Panc1 (cell line): Measurements from ENCODE around the gene TP73. TPM values are rescaled to one million over a fixed set of nuclear protein-coding genes. Genes with fewer than 3 reads are reported as not detected.

Experiments used
- ATAC-seq: fragments of 200-7000 bp; cut with Tn5 transposase; 2 replicates; pipeline ENCODE4 v1.9.1; 2020; ENCODE audit warnings: mild to moderate bottlenecking, moderate library complexity
- BruUV-seq: library from RNA; stranded (reverse); fragments of 400-500 nt; replicated peaks from 2 replicates; lab custom pipeline; 2021; lab: Mats Ljungman, UMichigan
- CTCF ChIA-PET: fragments of 300-600 bp; sonication (Branson Sonifier 250); formaldehyde crosslinking; loops from one replicate; lab custom pipeline; 2022; ENCODE audit warnings: antibody characterized with exemption; lab: Charles Lee
- POLR2A ChIA-PET: fragments of 300-600 bp; sonication (Branson Sonifier 250); formaldehyde crosslinking; loops from one replicate; lab custom pipeline; 2022; ENCODE audit warnings: antibody characterized with exemption; lab: Charles Lee
- DNase-seq: peaks from one replicate; pipeline ENCODE4 v3.0.0-alpha.2; 2010; ENCODE audit warnings: low read depth, low spot score
- H3K27ac ChIP-seq: 2 replicates; pipeline ENCODE4 v1.5.1; 2011; ENCODE audit warnings: mild to moderate bottlenecking, low read length, inconsistent platforms
- H3K27me3 ChIP-seq: fragments of 200-500 bp; sonication (Bioruptor generic); 2 replicates; pipeline ENCODE4 v1.6.0; 2014; ENCODE audit warnings: low read length, inconsistent platforms; ENCODE audit not compliant: control insufficient read depth, insufficient read depth
- H3K36me3 ChIP-seq: fragments of 200-500 bp; sonication (Bioruptor generic); 2 replicates; pipeline ENCODE4 v1.5.1; 2014; ENCODE audit warnings: inconsistent platforms, mild to moderate bottlenecking, low read length, moderate library complexity; ENCODE audit not compliant: control insufficient read depth, insufficient read depth
- H3K4me1 ChIP-seq: 2 replicates; pipeline ENCODE4 v1.5.1; 2011; ENCODE audit warnings: inconsistent platforms, mild to moderate bottlenecking, low read length, moderate library complexity; ENCODE audit not compliant: control insufficient read depth, insufficient read depth
- H3K4me3 ChIP-seq, 2 experiments: 2 replicates each; pipeline ENCODE4 v1.5.1; 2011 to 2012; ENCODE audit warnings: low read depth in 2 of 2, low read length in 2 of 2, mild to moderate bottlenecking in 2 of 2, inconsistent platforms in 1 of 2, moderate library complexity in 1 of 2
- H3K9me3 ChIP-seq: fragments of 200-500 bp; sonication (Bioruptor generic); 2 replicates; pipeline ENCODE4 v1.5.1; 2014; ENCODE audit warnings: low read depth, mild to moderate bottlenecking, inconsistent platforms, low read length, moderate library complexity; ENCODE audit not compliant: control insufficient read depth, insufficient read depth
- CTCF ChIP-seq: fragments of 450-650 bp; IDR thresholded peaks from 2 replicates; pipeline ENCODE4 v1.5.1; 2017; ENCODE audit warnings: mild to moderate bottlenecking
- POLR2AphosphoS5 ChIP-seq: IDR thresholded peaks from 2 replicates; pipeline ENCODE4 v1.6.1; 2012; ENCODE audit warnings: mild to moderate bottlenecking, low read depth, low read length, moderate library complexity
- REST ChIP-seq, 2 experiments: IDR thresholded peaks; 2 replicates each; pipeline ENCODE4 v1.6.1; 2011 to 2012; ENCODE audit warnings: low read depth in 2 of 2, control low read depth in 1 of 2, low read length in 1 of 2, mild to moderate bottlenecking in 1 of 2, moderate library complexity in 1 of 2; ENCODE audit not compliant: insufficient read depth in 1 of 2
- SIN3A ChIP-seq: IDR thresholded peaks from 2 replicates; pipeline ENCODE4 v1.6.1; 2012; ENCODE audit warnings: low read depth, mild to moderate bottlenecking, low read length, moderate library complexity, borderline replicate concordance; ENCODE audit not compliant: insufficient read depth
- TCF7L2 ChIP-seq: IDR thresholded peaks from 2 replicates; pipeline ENCODE4 v1.6.1; 2011; ENCODE audit warnings: mild to moderate bottlenecking, low read depth, low read length, inconsistent platforms
- in situ Hi-C: cut with HindIII; loops from 2 replicates; pipeline ENCODE4 v1.10.0; 2016; ENCODE audit warnings: low sequenced_read_pairs, low pct_unique_long_range_greater_than_20kb
- intact Hi-C: fragments of 100-400 bp; cut with micrococcal nuclease; formaldehyde crosslinking; loops from one replicate; pipeline ENCODE4 v1.10.0; 2022; ENCODE audit not compliant: unreplicated experiment
- total RNA-seq: library from RNA; stranded (reverse); gene quantifications from one replicate; pipeline ENCODE4 v1.2.1, GENCODE V29; 2021; ENCODE audit not compliant: unreplicated experiment

The TP73 gene
- total RNA-seq, 1 experiment from 2014 or later = 4.7 TPM

- H3K4me3 ChIP-seq = no peak overlapping the region
- no peaks in the 10 kb centered on the region for H3K27me3 ChIP-seq
- POLR2A ChIA-PET = no interaction called here
- no peak for DNase-seq
- intact Hi-C loops = no loop called here
- BruUV-seq = no TSS peak
- TF ChIP-seq TCF7L2 = no peak
- TF ChIP-seq SIN3A = no peak
- no peak for TF ChIP-seq POLR2AphosphoS5
- no peak for TF ChIP-seq CTCF
- no peak for TF ChIP-seq REST (IDR thresholded peaks at IDR 0.05; ENCODE audit: insufficient read depth in 1 of 2, low read depth in 2 of 2, low read length in 1 of 2)
- H3K4me1 ChIP-seq = peaks cover 9% of the 10 kb centered on the region
- no peak overlapping the region for H3K27ac ChIP-seq
- H3K9me3 ChIP-seq = no peaks in the 10 kb centered on the region
- in situ Hi-C loops = no loop called here
- CTCF ChIA-PET = interaction anchor here (0.7 kb wide), 1 partner anchor 8 kb away, joined by 3 read pairs; no protein-coding TSS in a partner anchor
- no peak for ATAC-seq
- H3K36me3 ChIP-seq = no peaks in the 10 kb centered on the region
These were observed 41.0 kb downstream of the TP73 start for GRCh38 chr1:3693321-3693720.

GRCh38 chr1:3695326-3696217 is 43.3 kb downstream of the TP73 start:
- in situ Hi-C loops (no loop called here), intact Hi-C loops (loop anchor here (1.0 kb wide), 1 partner anchor 29 kb away; no protein-coding TSS in a partner anchor)
- H3K27ac ChIP-seq = no peak overlapping the region
- no peak for DNase-seq
- BruUV-seq = no TSS peak
- H3K4me1 ChIP-seq = peaks cover 7% of the 10 kb centered on the region; the same call in 1 of the 2 replicates
- H3K9me3 ChIP-seq = no peaks in the 10 kb centered on the region
- ChIA-PET POLR2A (no interaction called here), CTCF (interaction anchor here (0.5 to 1.5 kb wide), 12 partner anchors 10 to 430 kb away, joined by 3 to 13 read pairs (median 4); partner anchors contain the start of gene TP73)
- H3K27me3 ChIP-seq = no peaks in the 10 kb centered on the region
- TF ChIP-seq POLR2AphosphoS5 = no peak
- TF ChIP-seq REST (IDR thresholded peaks at IDR 0.05; ENCODE audit: insufficient read depth in 1 of 2, low read depth in 2 of 2, low read length in 1 of 2) = no peak
- peak; percentile 95 for TF ChIP-seq CTCF
- no peak for TF ChIP-seq SIN3A
- TF ChIP-seq TCF7L2 = no peak
- peak; percentile 95 for ATAC-seq
- peak overlapping the region; percentile 27 to 49 for H3K4me3 ChIP-seq
- no peaks in the 10 kb centered on the region for H3K36me3 ChIP-seq
